MCF 10A (cell line): Measurements from ENCODE around the gene LAMA3. TPM values are rescaled to one million over a fixed set of nuclear protein-coding genes. Genes with fewer than 3 reads are reported as not detected.

Experiments
- BruUV-seq: library from RNA; stranded (reverse); fragments of 400-500 nt; replicated peaks from 2 replicates; lab custom pipeline; 2021; lab: Mats Ljungman, UMichigan
- CTCF ChIA-PET: fragments of 300-600 bp; sonication (Branson Sonifier 250); formaldehyde crosslinking; extraction: SDS; loops from one replicate; lab custom pipeline; 2021; ENCODE audit warnings: antibody characterized with exemption, inconsistent platforms; lab: Yijun Ruan, JAX
- POLR2A ChIA-PET: fragments of 300-600, 350-650 bp; sonication (Branson Sonifier 250); formaldehyde crosslinking; extraction: SDS; loops from one replicate; lab custom pipeline; 2020; ENCODE audit warnings: antibody characterized with exemption, inconsistent platforms; lab: Yijun Ruan, JAX
- DNase-seq: peaks from one replicate; pipeline ENCODE4 v3.0.0-alpha.2; 2018; ENCODE audit not compliant: unreplicated experiment
- H3K27ac Mint-ChIP-seq: one replicate; pipeline ENCODE4 v1.8.0; 2022; ENCODE audit warnings: mild to moderate bottlenecking, low read depth, mixed read lengths; ENCODE audit not compliant: unreplicated experiment
- H3K27me3 Mint-ChIP-seq: one replicate; pipeline ENCODE4 v1.8.0; 2022; ENCODE audit warnings: mixed read lengths; ENCODE audit not compliant: insufficient read depth, unreplicated experiment
- H3K36me3 Mint-ChIP-seq: one replicate; pipeline ENCODE4 v1.8.0; 2022; ENCODE audit warnings: mild to moderate bottlenecking, moderate library complexity, mixed read lengths; ENCODE audit not compliant: insufficient read depth, unreplicated experiment
- H3K4me1 Mint-ChIP-seq: one replicate; pipeline ENCODE4 v1.8.0; 2022; ENCODE audit warnings: mixed read lengths; ENCODE audit not compliant: insufficient read depth, unreplicated experiment
- H3K4me3 Mint-ChIP-seq: one replicate; pipeline ENCODE4 v1.8.0; 2022; ENCODE audit warnings: mild to moderate bottlenecking, moderate library complexity, mixed read lengths; ENCODE audit not compliant: unreplicated experiment
- H3K9me3 Mint-ChIP-seq: one replicate; pipeline ENCODE4 v1.8.0; 2022; ENCODE audit warnings: mixed read lengths; ENCODE audit not compliant: unreplicated experiment
- intact Hi-C: fragments of 100-400 bp; cut with micrococcal nuclease; formaldehyde crosslinking; loops from 2 replicates; pipeline ENCODE4 v1.14.1; 2022
- total RNA-seq: library from RNA; stranded (reverse); gene quantifications from 2 replicates; pipeline ENCODE4 v1.2.3, GENCODE V29; 2022
- TF ChIP-seq, protein P1 (sequence below): fragments of 200-600 bp; IDR thresholded peaks from one replicate; pipeline ENCODE4 v1.8.0; 2022; ENCODE audit warnings: antibody characterized with exemption, mild to moderate bottlenecking; ENCODE audit not compliant: unreplicated experiment

LAMA3 gene
- total RNA-seq, 1 experiment from 2014 or later: 371 TPM

DNA sequence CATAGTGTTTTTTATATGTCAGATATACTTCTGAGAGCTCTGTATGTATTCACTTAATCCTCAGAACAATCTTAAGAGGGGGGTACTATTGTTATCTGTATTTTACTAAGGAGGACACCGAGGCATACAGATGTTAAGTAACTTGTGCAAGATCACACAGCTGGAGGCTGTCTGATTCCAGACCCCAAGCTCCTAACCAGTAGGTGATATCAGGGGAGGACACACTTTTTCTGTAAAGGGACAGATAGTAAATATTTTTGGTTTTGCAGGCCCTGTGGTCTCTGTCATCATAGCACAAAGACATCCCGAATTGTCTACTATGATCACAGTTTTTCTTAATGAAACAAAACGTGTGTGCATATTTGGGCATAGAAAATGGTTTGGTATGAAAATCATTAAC is 143.7 kb downstream of the LAMA3 start:
- no peak overlapping the region for H3K27ac Mint-ChIP-seq
- intact Hi-C loops: no loop called here
- BruUV-seq: no TSS peak

DNA sequence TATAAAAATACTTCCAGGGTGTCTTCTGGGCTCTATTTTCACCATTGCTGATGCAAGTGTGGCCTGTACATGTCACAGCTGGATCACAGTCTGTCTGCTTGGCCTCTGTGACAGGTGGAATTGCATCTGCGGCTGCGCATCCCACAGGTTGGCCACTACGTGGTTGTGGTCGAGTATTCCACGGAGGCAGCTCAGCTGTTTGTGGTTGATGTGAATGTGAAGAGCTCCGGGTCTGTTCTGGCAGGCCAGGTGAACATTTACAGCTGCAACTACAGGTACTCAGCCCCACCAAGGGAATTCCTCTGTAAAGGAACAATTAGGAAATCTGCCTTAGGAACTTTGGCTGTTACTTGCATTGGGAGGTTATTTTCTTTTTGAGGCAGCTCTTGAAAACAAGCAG is 144.5 kb downstream of the LAMA3 start:
- no peak overlapping the region for H3K27ac Mint-ChIP-seq
- ChIA-PET CTCF (interaction anchor here (0.5 to 0.6 kb wide), 2 partner anchors 72 to 334 kb away, joined by 3 to 4 read pairs; no protein-coding TSS in a partner anchor), POLR2A (interaction anchor here (0.6 to 0.9 kb wide), 2 partner anchors 9 to 51 kb away, joined by 3 read pairs; no protein-coding TSS in a partner anchor)
- no peaks in the 10 kb centered on the region for H3K36me3 Mint-ChIP-seq
- peaks cover 11% of the 10 kb centered on the region for H3K4me1 Mint-ChIP-seq
- H3K4me3 Mint-ChIP-seq: no peak overlapping the region
- H3K9me3 Mint-ChIP-seq: no peaks in the 10 kb centered on the region
- TF ChIP-seq, protein P1, sequence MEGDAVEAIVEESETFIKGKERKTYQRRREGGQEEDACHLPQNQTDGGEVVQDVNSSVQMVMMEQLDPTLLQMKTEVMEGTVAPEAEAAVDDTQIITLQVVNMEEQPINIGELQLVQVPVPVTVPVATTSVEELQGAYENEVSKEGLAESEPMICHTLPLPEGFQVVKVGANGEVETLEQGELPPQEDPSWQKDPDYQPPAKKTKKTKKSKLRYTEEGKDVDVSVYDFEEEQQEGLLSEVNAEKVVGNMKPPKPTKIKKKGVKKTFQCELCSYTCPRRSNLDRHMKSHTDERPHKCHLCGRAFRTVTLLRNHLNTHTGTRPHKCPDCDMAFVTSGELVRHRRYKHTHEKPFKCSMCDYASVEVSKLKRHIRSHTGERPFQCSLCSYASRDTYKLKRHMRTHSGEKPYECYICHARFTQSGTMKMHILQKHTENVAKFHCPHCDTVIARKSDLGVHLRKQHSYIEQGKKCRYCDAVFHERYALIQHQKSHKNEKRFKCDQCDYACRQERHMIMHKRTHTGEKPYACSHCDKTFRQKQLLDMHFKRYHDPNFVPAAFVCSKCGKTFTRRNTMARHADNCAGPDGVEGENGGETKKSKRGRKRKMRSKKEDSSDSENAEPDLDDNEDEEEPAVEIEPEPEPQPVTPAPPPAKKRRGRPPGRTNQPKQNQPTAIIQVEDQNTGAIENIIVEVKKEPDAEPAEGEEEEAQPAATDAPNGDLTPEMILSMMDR: no peak
- intact Hi-C loops: no loop called here
- no peak for DNase-seq
- BruUV-seq: no TSS peak
- H3K27me3 Mint-ChIP-seq: no peaks in the 10 kb centered on the region

More for the DNA sequence above, 143.7 kb downstream of the LAMA3 start:
- DNase-seq: no peak
- TF ChIP-seq, protein P1: no peak
- no peaks in the 10 kb centered on the region for H3K9me3 Mint-ChIP-seq
- no peak overlapping the region for H3K4me3 Mint-ChIP-seq
- no peaks in the 10 kb centered on the region for H3K27me3 Mint-ChIP-seq
- CTCF ChIA-PET: interaction anchor here (0.5 kb wide), 1 partner anchor 71 kb away, joined by 4 read pairs; no protein-coding TSS in a partner anchor
- H3K4me1 Mint-ChIP-seq: peaks cover 16% of the 10 kb centered on the region
- POLR2A ChIA-PET: interaction anchor here (0.9 to 1.1 kb wide), 3 partner anchors 8 to 42 kb away, joined by 3 to 4 read pairs (median 4); no protein-coding TSS in a partner anchor
- no peaks in the 10 kb centered on the region for H3K36me3 Mint-ChIP-seq

DNA sequence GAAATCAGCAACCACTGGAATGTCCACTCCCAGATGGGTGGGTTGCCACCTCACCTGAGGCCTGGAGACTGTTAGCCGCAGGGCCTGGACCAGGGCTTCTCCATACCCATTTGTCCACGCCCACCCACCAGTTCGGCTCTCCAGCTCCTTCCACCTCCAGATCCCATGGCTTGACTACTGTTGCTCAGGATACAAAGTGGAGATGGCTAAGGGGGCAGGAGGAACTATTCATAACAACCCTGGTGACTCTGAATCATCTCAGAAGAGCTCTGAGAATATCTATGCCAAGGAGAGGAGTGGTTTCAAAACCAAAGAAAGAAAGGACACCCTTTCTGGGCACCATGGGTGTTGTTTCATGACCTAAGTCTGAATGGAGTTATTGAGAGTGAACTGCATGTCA is 145.8 kb downstream of the LAMA3 start:
- H3K9me3 Mint-ChIP-seq: no peaks in the 10 kb centered on the region
- TF ChIP-seq, protein P1: no peak
- H3K36me3 Mint-ChIP-seq: no peaks in the 10 kb centered on the region
- POLR2A ChIA-PET: interaction anchor here (0.7 to 1.4 kb wide), 7 partner anchors 8 to 49 kb away, joined by 3 to 11 read pairs (median 5); no protein-coding TSS in a partner anchor
- peak overlapping the region; percentile 62 for H3K27ac Mint-ChIP-seq
- H3K27me3 Mint-ChIP-seq: no peaks in the 10 kb centered on the region
- no peak for DNase-seq
- H3K4me1 Mint-ChIP-seq: peaks cover 18% of the 10 kb centered on the region
- H3K4me3 Mint-ChIP-seq: no peak overlapping the region
- no TSS peak for BruUV-seq
- intact Hi-C loops: no loop called here
- CTCF ChIA-PET: interaction anchor here (0.8 kb wide), 1 partner anchor 36 kb away, joined by 3 read pairs; no protein-coding TSS in a partner anchor

DNA sequence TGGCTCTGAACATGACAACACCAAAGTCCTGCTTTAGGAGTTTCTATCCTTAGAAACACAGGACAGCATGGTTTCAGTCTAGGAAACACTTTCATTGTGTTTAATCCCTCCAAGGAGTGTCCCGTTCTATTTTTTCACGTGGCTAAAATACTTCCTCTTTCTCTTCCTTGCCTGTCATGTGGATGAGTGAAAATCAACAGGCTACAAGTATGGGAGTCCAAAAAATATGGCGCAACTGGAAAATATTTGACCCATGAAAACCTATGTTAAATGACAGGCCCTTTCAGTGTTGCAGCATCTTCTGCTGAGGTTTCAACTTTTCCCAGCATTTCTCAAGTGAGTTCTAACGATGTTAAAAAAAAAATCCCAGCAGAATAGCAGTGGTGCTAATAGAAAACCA is 146.3 kb downstream of the LAMA3 start:
- no peaks in the 10 kb centered on the region for H3K36me3 Mint-ChIP-seq
- peaks cover 18% of the 10 kb centered on the region for H3K4me1 Mint-ChIP-seq
- TF ChIP-seq, protein P1: no peak
- no peaks in the 10 kb centered on the region for H3K9me3 Mint-ChIP-seq
- intact Hi-C loops: no loop called here
- peak overlapping the region; percentile 62 for H3K27ac Mint-ChIP-seq
- no peak overlapping the region for H3K4me3 Mint-ChIP-seq
- H3K27me3 Mint-ChIP-seq: no peaks in the 10 kb centered on the region
- ChIA-PET POLR2A (interaction anchor here (0.8 to 1.4 kb wide), 5 partner anchors 9 to 48 kb away, joined by 4 to 11 read pairs (median 6); no protein-coding TSS in a partner anchor), CTCF (interaction anchor here (0.8 kb wide), 1 partner anchor 36 kb away, joined by 3 read pairs; no protein-coding TSS in a partner anchor)
- peak; percentile 45 for DNase-seq
- no TSS peak for BruUV-seq
